Colonic mucosa (tissue), 4 donors: ENCODE results near the gene USF1. TPM values are rescaled to one million over a fixed set of nuclear protein-coding genes. Genes with fewer than 3 reads are reported as not detected.

Experiments
- DNase-seq: peaks from one replicate; pipeline ENCODE4 v3.0.0-alpha.2; 2020
- H3K27ac ChIP-seq: fragments of 200-600 bp; one replicate; pipeline ENCODE4 v1.8.0; 2021
- H3K27me3 ChIP-seq: fragments of 200-600 bp; one replicate; pipeline ENCODE4 v1.8.0; 2021
- H3K36me3 ChIP-seq: fragments of 200-600 bp; one replicate; pipeline ENCODE4 v1.8.0; 2021
- H3K4me1 ChIP-seq: fragments of 200-600 bp; one replicate; pipeline ENCODE4 v1.8.0; 2021; ENCODE audit warnings: mild to moderate bottlenecking
- H3K4me3 ChIP-seq: fragments of 200-600 bp; one replicate; pipeline ENCODE4 v1.8.0; 2021
- H3K9ac ChIP-seq, 2 donors: one replicate each; pipeline ENCODE4 v1.7.0; 2013; ENCODE audit warnings: control low read depth in 2 of 2, low read depth in 2 of 2, low read length in 2 of 2
- H3K9me3 ChIP-seq: fragments of 200-600 bp; one replicate; pipeline ENCODE4 v1.8.0; 2021
- intact Hi-C: fragments of 100-400 bp; cut with DNase I; formaldehyde crosslinking; loops from one replicate; pipeline ENCODE4 v1.14.1; 2022
- total RNA-seq, 2 donors: library from RNA; stranded (reverse); fragmentation: NEBNext Ultra II Directional in 1 of 2; extraction: Animal tissue kit (Norgen Biotek cat#: 25700) in 1 of 2; gene quantifications; one replicate each; pipeline ENCODE4 v1.2.1, GENCODE V29; 2021
- TF ChIP-seq, protein P1 (sequence below): fragments of 200-600 bp; IDR thresholded peaks from one replicate; pipeline ENCODE4 v1.8.0; 2022; ENCODE audit warnings: antibody characterized with exemption, mild to moderate bottlenecking
- donor health status: healthy.
- donor health status: DM: no; HTN: no; CAD: no.
- donor health status: DM: no; HTN: no; CAD: no.

Gene USF1
- total RNA-seq, 2 donors from 2014 or later: 63.6 TPM

DNA sequence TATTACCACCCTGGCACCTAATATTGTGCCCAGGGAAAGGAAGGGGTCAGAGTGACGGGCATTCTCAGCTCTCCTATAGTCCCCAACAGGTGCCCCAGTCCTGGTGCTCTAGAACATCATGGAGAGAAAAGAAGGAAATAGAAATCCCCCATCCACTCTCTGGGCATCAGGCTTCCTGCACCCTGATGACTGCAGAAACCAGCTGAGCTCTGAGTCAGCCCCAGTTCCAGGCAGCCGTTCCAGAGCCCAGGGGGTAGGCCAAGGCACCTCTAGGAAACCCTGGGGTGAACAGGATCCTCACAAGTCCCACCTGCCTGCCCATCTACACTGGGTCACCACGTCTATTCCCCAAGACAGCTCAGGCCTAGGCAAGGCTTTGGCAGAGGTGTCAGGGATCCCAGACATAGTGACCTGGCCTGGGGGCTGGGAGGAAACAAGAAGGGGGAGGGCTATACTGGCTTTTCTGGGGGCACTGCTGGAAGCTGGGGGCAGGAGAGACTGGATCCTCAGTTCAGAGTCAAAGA, 42.9 kb upstream of the USF1 start:
- peak overlapping the region; percentile 18 for H3K4me3 ChIP-seq
- H3K27ac ChIP-seq: no peak overlapping the region
- H3K9ac ChIP-seq: peak overlapping the region; percentile 57 to 69
- TF ChIP-seq, protein P1, sequence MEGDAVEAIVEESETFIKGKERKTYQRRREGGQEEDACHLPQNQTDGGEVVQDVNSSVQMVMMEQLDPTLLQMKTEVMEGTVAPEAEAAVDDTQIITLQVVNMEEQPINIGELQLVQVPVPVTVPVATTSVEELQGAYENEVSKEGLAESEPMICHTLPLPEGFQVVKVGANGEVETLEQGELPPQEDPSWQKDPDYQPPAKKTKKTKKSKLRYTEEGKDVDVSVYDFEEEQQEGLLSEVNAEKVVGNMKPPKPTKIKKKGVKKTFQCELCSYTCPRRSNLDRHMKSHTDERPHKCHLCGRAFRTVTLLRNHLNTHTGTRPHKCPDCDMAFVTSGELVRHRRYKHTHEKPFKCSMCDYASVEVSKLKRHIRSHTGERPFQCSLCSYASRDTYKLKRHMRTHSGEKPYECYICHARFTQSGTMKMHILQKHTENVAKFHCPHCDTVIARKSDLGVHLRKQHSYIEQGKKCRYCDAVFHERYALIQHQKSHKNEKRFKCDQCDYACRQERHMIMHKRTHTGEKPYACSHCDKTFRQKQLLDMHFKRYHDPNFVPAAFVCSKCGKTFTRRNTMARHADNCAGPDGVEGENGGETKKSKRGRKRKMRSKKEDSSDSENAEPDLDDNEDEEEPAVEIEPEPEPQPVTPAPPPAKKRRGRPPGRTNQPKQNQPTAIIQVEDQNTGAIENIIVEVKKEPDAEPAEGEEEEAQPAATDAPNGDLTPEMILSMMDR: no peak
- no peaks in the 10 kb centered on the region for H3K27me3 ChIP-seq
- H3K36me3 ChIP-seq: no peaks in the 10 kb centered on the region
- peaks cover under 1% of the 10 kb centered on the region for H3K4me1 ChIP-seq
- intact Hi-C loops: no loop called here
- no peak for DNase-seq
- no peaks in the 10 kb centered on the region for H3K9me3 ChIP-seq

DNA sequence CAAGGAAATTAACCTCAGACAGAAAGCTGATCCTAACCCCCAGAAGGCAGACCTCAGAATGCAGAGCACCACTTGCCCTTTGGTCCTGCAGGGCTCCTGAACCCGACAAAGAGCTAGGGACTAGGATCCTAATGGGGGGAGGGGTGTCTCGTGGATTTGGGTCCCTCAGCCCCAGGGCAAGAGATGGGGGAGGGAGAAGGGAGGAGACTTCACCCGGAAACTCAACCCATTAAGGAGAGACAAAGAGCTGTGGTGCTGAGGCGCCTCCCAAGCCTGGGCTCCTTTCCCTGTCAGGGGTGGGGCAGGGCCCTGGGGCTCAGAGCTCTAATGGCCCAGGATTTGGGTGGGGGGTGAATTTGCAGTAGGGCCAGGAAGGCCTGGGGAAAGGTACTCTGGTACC, 40.7 kb upstream of the USF1 start:
- H3K4me1 ChIP-seq: peaks cover 3% of the 10 kb centered on the region
- peak; percentile 41 for DNase-seq
- H3K27me3 ChIP-seq: no peaks in the 10 kb centered on the region
- no peak overlapping the region for H3K9ac ChIP-seq
- H3K9me3 ChIP-seq: no peaks in the 10 kb centered on the region
- TF ChIP-seq, protein P1: no peak
- H3K27ac ChIP-seq: peak overlapping the region; percentile 32
- H3K4me3 ChIP-seq: no peak overlapping the region
- intact Hi-C loops: no loop called here
- no peaks in the 10 kb centered on the region for H3K36me3 ChIP-seq

DNA sequence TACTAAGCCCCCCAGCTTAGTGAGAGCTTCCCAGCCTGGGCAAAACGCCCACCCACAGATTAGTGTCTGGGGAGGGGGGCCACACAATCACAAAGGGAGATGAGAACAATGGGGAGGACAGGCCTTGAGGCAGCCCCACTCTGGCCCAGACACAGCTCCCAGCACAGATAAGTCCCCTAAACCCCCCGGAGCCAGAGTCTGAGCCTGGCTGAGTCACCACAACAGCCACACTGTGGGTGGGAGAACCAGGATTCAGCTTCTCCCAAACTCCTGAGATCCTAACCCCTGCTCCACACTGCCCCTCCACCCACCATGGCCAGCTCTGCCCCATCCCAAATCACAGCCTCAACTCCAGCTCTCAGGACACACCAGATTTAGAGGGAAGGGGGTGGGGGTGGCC, 39.4 kb upstream of the USF1 start:
- no peaks in the 10 kb centered on the region for H3K27me3 ChIP-seq
- H3K9ac ChIP-seq: no peak overlapping the region
- DNase-seq: no peak
- no peak overlapping the region for H3K4me3 ChIP-seq
- TF ChIP-seq, protein P1: no peak
- H3K27ac ChIP-seq: no peak overlapping the region
- H3K9me3 ChIP-seq: no peaks in the 10 kb centered on the region
- intact Hi-C loops: no loop called here
- peaks cover 3% of the 10 kb centered on the region for H3K4me1 ChIP-seq
- no peaks in the 10 kb centered on the region for H3K36me3 ChIP-seq

GRCh38 chr1:161084597-161084988, 38.8 kb upstream of the USF1 start:
- H3K4me1 ChIP-seq: peaks cover 3% of the 10 kb centered on the region
- intact Hi-C loops: no loop called here
- H3K4me3 ChIP-seq: no peak overlapping the region
- H3K9me3 ChIP-seq: no peaks in the 10 kb centered on the region
- no peak overlapping the region for H3K27ac ChIP-seq
- H3K36me3 ChIP-seq: no peaks in the 10 kb centered on the region
- no peak overlapping the region for H3K9ac ChIP-seq
- no peak for DNase-seq
- TF ChIP-seq, protein P1: no peak
- no peaks in the 10 kb centered on the region for H3K27me3 ChIP-seq

DNA sequence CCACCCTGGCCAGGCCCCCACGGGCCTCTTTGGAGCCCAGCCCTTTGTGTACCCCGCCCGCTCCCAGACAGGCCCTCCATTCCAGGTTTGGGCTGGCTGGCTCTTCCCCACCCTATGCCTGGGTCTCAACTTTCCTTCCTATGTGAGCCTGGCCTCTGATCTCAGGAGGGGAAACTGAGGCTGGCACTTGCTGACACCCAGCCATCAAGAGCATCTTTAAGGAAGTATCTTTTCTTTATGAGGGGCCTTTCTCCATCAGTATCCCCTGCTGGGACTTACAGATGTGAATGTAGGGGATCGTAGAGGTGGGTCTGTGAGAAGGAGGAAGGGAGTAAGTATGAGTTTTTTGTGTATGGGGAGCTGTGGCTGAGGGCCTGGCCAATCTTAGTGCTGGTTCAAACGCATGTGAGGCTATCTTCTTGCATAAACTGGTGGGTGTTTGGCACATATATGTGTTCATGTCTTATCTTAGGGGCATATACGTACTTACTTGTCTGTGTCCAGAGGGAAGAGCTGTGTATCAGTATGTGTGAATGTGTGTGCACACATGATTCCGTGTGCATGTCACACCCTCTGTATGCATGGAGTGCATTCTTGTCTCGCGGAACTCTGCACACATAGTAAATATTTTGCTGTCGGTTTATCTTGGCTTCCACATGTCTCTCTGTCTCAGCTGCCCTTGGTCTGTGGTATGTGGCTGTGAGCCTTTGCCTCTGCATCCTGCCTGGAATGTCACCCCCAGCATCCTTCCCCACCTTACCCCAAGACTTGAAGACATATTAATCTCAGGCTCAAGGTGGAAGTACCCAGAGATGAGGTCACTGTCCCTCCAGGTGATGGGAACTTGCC, 38.2 kb upstream of the USF1 start:
- DNase-seq: no peak
- H3K36me3 ChIP-seq: no peaks in the 10 kb centered on the region
- peaks cover 3% of the 10 kb centered on the region for H3K4me1 ChIP-seq
- H3K27ac ChIP-seq: peak overlapping the region; percentile 40
- TF ChIP-seq, protein P1: no peak
- H3K4me3 ChIP-seq: no peak overlapping the region
- no peaks in the 10 kb centered on the region for H3K9me3 ChIP-seq
- intact Hi-C loops: no loop called here
- no peak overlapping the region for H3K9ac ChIP-seq
- H3K27me3 ChIP-seq: no peaks in the 10 kb centered on the region
